SJCRH30 (cell line): ENCODE results near the gene DCLRE1B. TPM values are rescaled to one million over a fixed set of nuclear protein-coding genes. Genes with fewer than 3 reads are reported as not detected.
"Not testable (repeated sequence)": the region's sequence is repeated elsewhere in the genome, so short reads cannot be mapped to it uniquely, and the experiment has no call there.

Experiments
- DNase-seq, 2 experiments: peaks; one replicate each; pipeline ENCODE4 v3.0.0-alpha.2; 2015 to 2020
- H3K27ac ChIP-seq: fragments of 250-450 bp; sonication (Bioruptor Pico); 2 replicates; pipeline ENCODE4 v1.5.1; 2020; ENCODE audit warnings: mild to moderate bottlenecking, moderate library complexity
- H3K27me3 ChIP-seq: fragments of 250-450 bp; sonication (Bioruptor Pico); 2 replicates; pipeline ENCODE4 v1.5.1; 2020; ENCODE audit warnings: mild to moderate bottlenecking, moderate library complexity
- H3K36me3 ChIP-seq: fragments of 250-450 bp; sonication (Bioruptor Pico); 2 replicates; pipeline ENCODE4 v1.5.1; 2020; ENCODE audit warnings: mild to moderate bottlenecking, moderate library complexity
- H3K4me1 ChIP-seq: fragments of 250-450 bp; sonication (Bioruptor Pico); 2 replicates; pipeline ENCODE4 v1.5.1; 2020; ENCODE audit warnings: mild to moderate bottlenecking, moderate library complexity
- H3K4me3 ChIP-seq: fragments of 250-450 bp; sonication (Bioruptor Pico); 2 replicates; pipeline ENCODE4 v1.5.1; 2020; ENCODE audit warnings: mild to moderate bottlenecking, moderate library complexity
- H3K9me3 ChIP-seq: fragments of 250-450 bp; sonication (Bioruptor Pico); replicated peaks from 2 replicates; pipeline ENCODE4 v1.5.1; 2020; ENCODE audit warnings: mild to moderate bottlenecking, moderate library complexity
- total RNA-seq: library from RNA; depleted of rRNA; stranded (reverse); fragments of >200 nt; shearing (Covaris generic); gene quantifications from 2 replicates; pipeline ENCODE4 v1.2.3, GENCODE V29; 2014

Gene DCLRE1B
- total RNA-seq, 1 experiment from 2014 or later: 25.3 TPM

GRCh38 chr1:113943028-113943811 lies 38.1 kb downstream of the DCLRE1B start:
- Histone ChIP-seq H3K9me3 (no peaks in the 10 kb centered on the region), H3K27me3 (no peaks in the 10 kb centered on the region), H3K4me3 (no peak overlapping the region), H3K4me1 (no peaks in the 10 kb centered on the region), H3K27ac (no peak overlapping the region), H3K36me3 (peaks cover 40% of the 10 kb centered on the region)
- DNase-seq: no peak

GRCh38 chr1:113945329-113945728 lies 40.2 kb downstream of the DCLRE1B start:
- Histone ChIP-seq H3K9me3 (no peaks in the 10 kb centered on the region), H3K4me1 (no peaks in the 10 kb centered on the region), H3K36me3 (peaks cover 40% of the 10 kb centered on the region), H3K27ac (no peak overlapping the region), H3K4me3 (no peak overlapping the region), H3K27me3 (no peaks in the 10 kb centered on the region)
- DNase-seq: no peak

- H3K9me3 ChIP-seq: no peaks in the 10 kb centered on the region
- no peaks in the 10 kb centered on the region for H3K27me3 ChIP-seq
These were observed 41.0 kb downstream of the DCLRE1B start for GRCh38 chr1:113946112-113946511.

GRCh38 chr1:113946678-113947387 lies 41.7 kb downstream of the DCLRE1B start:
- DNase-seq: no peak
- Histone ChIP-seq H3K27ac (no peak overlapping the region), H3K36me3 (peaks cover 31% of the 10 kb centered on the region), H3K4me3 (no peak overlapping the region), H3K4me1 (no peaks in the 10 kb centered on the region), H3K27me3 (no peaks in the 10 kb centered on the region), H3K9me3 (no peaks in the 10 kb centered on the region)

More at GRCh38 chr1:113946112-113946511, 41.0 kb downstream of the DCLRE1B start:
- Histone ChIP-seq H3K4me3 (no peak overlapping the region), H3K27ac (no peak overlapping the region), H3K4me1 (no peaks in the 10 kb centered on the region), H3K36me3 (peaks cover 38% of the 10 kb centered on the region)
- DNase-seq: no peak

- H3K9me3 ChIP-seq: no peaks in the 10 kb centered on the region
- H3K36me3 ChIP-seq: peaks cover 27% of the 10 kb centered on the region
- no peak for DNase-seq
- no peaks in the 10 kb centered on the region for H3K4me1 ChIP-seq
- H3K4me3 ChIP-seq: no peak overlapping the region
- H3K27ac ChIP-seq: no peak overlapping the region
- no peaks in the 10 kb centered on the region for H3K27me3 ChIP-seq
These were observed 42.4 kb downstream of the DCLRE1B start for GRCh38 chr1:113947388-113948107.

- not testable (repeated sequence) for H3K4me3 ChIP-seq, H3K4me1 ChIP-seq, H3K27me3 ChIP-seq, DNase-seq, H3K9me3 ChIP-seq, H3K27ac ChIP-seq
- H3K36me3 ChIP-seq: peaks cover 27% of the 10 kb centered on the region
These were observed 43.0 kb downstream of the DCLRE1B start for GRCh38 chr1:113948151-113948550.

GRCh38 chr1:113949007-113949406 lies 43.9 kb downstream of the DCLRE1B start:
- Histone ChIP-seq H3K9me3 (no peaks in the 10 kb centered on the region), H3K27me3 (no peaks in the 10 kb centered on the region), H3K27ac (no peak overlapping the region), H3K36me3 (peaks cover 25% of the 10 kb centered on the region), H3K4me3 (no peak overlapping the region), H3K4me1 (no peaks in the 10 kb centered on the region)
- DNase-seq: peak in 1 of 2 experiments; percentile 33

- Histone ChIP-seq H3K4me3 (no peak overlapping the region), H3K4me1 (no peaks in the 10 kb centered on the region), H3K36me3 (peaks cover 30% of the 10 kb centered on the region), H3K27ac (no peak overlapping the region), H3K9me3 (no peaks in the 10 kb centered on the region), H3K27me3 (no peaks in the 10 kb centered on the region)
- no peak for DNase-seq
These were observed 45.8 kb downstream of the DCLRE1B start for GRCh38 chr1:113950908-113951307.

GRCh38 chr1:113951719-113952118 lies 46.6 kb downstream of the DCLRE1B start:
- Histone ChIP-seq H3K9me3 (no peaks in the 10 kb centered on the region), H3K4me3 (no peak overlapping the region), H3K4me1 (no peaks in the 10 kb centered on the region), H3K36me3 (peaks cover 32% of the 10 kb centered on the region), H3K27ac (no peak overlapping the region), H3K27me3 (no peaks in the 10 kb centered on the region)
- no peak for DNase-seq

GRCh38 chr1:113957984-113958383 lies 52.9 kb downstream of the DCLRE1B start:
- Histone ChIP-seq H3K9me3 (no peaks in the 10 kb centered on the region), H3K27me3 (no peaks in the 10 kb centered on the region), H3K4me3 (no peak overlapping the region), H3K4me1 (no peaks in the 10 kb centered on the region), H3K27ac (no peak overlapping the region), H3K36me3 (peaks cover 66% of the 10 kb centered on the region)
- no peak for DNase-seq

- Histone ChIP-seq H3K36me3 (peaks cover 59% of the 10 kb centered on the region), H3K4me3 (no peak overlapping the region), H3K27ac (no peak overlapping the region), H3K9me3 (no peaks in the 10 kb centered on the region), H3K4me1 (no peaks in the 10 kb centered on the region), H3K27me3 (no peaks in the 10 kb centered on the region)
- no peak for DNase-seq
These were observed 53.6 kb downstream of the DCLRE1B start for GRCh38 chr1:113958691-113959090.

GRCh38 chr1:113963281-113963906 lies 58.3 kb downstream of the DCLRE1B start:
- Histone ChIP-seq H3K4me3 (no peak overlapping the region), H3K36me3 (peaks cover 58% of the 10 kb centered on the region), H3K27ac (no peak overlapping the region), H3K4me1 (no peaks in the 10 kb centered on the region), H3K9me3 (no peaks in the 10 kb centered on the region), H3K27me3 (no peaks in the 10 kb centered on the region)
- DNase-seq: no peak
